GM13977 (cell line): ENCODE measurements around the gene CCDC9.
"Not testable (repeated sequence)": the region's sequence is repeated elsewhere in the genome, so short reads cannot be mapped to it uniquely, and the experiment has no call there.

ENCODE experiments used
- DNase-seq: peaks from one replicate; pipeline ENCODE4 v3.0.0; 2012; ENCODE audit warnings: low spot score
- CTCF ChIP-seq: IDR thresholded peaks from 2 replicates; pipeline ENCODE4 v1.5.1; 2012; ENCODE audit warnings: mild to moderate bottlenecking, control low read depth; ENCODE audit not compliant: insufficient read depth; ENCODE audit errors: extremely low read depth, missing control alignments
- in situ Hi-C: fragments of 300-500 bp; cut with MboI; formaldehyde crosslinking; loops from one replicate; pipeline ENCODE4 v1.12.0; 2022; ENCODE audit warnings: low sequenced_read_pairs, low pct_unique_long_range_greater_than_20kb, mixed read lengths, inconsistent platforms; ENCODE audit not compliant: unreplicated experiment

The CCDC9 gene

GRCh38 chr19:47272448-47273312 lies 16.4 kb downstream of the CCDC9 start:
- TF ChIP-seq CTCF, result no peak
- in situ Hi-C loops, result no loop called here
- no peak for DNase-seq

GRCh38 chr19:47273313-47274070 lies 17.2 kb downstream of the CCDC9 start:
- TF ChIP-seq CTCF, result no peak
- peak; percentile 96 for DNase-seq
- in situ Hi-C loops, result no loop called here

- no peak for TF ChIP-seq CTCF
- in situ Hi-C loops, result no loop called here
- peak; percentile 98 for DNase-seq
Measured at GRCh38 chr19:47274071-47274890, 18.0 kb downstream of the CCDC9 start, which contains the start of gene INAFM1. TSS of gene INAFM1 (plus strand) at chr19:47274885. CDS start at chr19:47274920, 35 bp downstream.

GRCh38 chr19:47274891-47275761 lies 18.8 kb downstream of the CCDC9 start:
- DNase-seq, result no peak
- in situ Hi-C loops, result loop anchor here (25.0 kb wide), 1 partner anchor 412 kb away; no protein-coding TSS in a partner anchor
- no peak for TF ChIP-seq CTCF

- TF ChIP-seq CTCF, result no peak
- DNase-seq, result no peak
- in situ Hi-C loops, result loop anchor here (25.0 kb wide), 1 partner anchor 411 kb away; no protein-coding TSS in a partner anchor
Measured at GRCh38 chr19:47275791-47276461, 19.6 kb downstream of the CCDC9 start.

GRCh38 chr19:47276513-47276912 lies 20.2 kb downstream of the CCDC9 start:
- in situ Hi-C loops, result loop anchor here (25.0 kb wide), 1 partner anchor 411 kb away; no protein-coding TSS in a partner anchor
- not testable (repeated sequence) for DNase-seq
